ENCODE measurements around the gene IL10RB.
"Not testable (repeated sequence)": the region's sequence is repeated elsewhere in the genome, so short reads cannot be mapped to it uniquely, and the experiment has no call there.

Gene IL10RB

DNA sequence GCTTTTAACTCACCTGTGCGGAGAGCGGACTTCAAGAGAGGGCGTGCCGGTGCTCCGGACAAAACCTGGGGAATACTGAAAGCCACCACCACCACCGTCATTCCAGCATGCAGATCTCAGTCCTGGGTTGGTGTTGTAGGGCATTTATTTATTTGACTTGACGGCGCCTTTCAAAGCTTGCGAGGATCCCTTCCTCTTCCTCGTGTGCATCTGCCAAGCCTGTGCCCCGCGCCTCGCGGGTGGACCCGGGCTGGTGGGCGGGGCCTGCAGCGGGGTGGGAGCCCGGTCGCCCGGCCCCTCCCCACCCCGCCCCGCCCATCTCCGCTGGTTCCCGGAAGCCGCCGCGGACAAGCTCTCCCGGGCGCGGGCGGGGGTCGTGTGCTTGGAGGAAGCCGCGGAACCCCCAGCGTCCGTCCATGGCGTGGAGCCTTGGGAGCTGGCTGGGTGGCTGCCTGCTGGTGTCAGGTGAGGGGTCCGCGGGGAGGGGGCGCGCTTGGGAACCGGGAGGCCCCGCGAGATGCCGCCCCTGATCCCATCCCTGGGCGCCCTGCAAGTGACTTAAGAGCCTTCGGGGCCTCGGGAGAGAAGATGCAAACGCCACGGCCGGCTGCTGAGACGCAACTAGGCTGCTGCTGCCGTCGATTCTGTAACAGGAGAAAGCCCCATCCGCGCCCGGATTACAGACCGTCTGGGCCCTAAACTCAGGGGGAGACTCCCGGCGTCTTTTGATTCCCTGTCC is at the start of gene IL10RB:
Gene IL10RB (plus strand): TSS at position 318 of the 739 bp plus-strand sequence. CDS start 99 bp downstream, at position 417.
- peak; percentile 70 for DNase-seq

DNA sequence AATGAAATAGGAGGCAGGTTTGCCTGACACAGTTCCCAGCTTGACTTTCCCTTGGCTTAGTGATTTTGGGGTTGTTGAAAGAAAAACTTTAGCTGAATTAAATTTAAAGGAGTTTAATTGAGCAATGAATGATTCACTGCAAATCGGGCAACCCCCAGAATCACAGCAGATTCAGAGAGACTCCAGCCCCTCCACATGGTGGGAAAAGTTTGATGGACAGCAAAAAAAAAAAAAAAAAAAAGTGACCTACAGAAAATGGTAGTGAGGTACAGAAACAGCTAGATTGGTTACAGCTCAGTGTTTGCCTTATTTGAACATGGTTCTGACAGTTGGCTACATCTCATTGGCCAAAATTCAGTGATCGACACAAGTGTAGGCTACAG is 49.0 kb upstream of the IL10RB start:
- no peak for DNase-seq

DNA sequence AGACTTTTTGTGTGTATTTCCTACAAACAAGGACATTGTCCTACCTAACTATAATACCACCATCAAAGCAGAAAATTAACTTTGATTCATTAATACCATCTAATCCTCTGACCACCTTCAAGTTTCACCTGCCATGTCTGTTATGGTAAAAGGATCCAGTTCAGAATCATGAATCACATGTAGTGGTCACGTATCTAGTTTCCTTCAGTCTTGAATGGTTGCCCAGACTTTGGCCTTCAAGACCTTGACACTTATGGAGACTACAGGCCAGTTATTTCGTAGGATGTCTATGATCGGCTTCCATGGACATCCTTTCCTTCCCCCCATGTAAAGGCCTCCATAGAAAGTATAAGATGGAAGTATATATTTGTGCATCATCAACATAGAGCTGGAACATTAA is 46.9 kb upstream of the IL10RB start:
- no peak for DNase-seq

DNA sequence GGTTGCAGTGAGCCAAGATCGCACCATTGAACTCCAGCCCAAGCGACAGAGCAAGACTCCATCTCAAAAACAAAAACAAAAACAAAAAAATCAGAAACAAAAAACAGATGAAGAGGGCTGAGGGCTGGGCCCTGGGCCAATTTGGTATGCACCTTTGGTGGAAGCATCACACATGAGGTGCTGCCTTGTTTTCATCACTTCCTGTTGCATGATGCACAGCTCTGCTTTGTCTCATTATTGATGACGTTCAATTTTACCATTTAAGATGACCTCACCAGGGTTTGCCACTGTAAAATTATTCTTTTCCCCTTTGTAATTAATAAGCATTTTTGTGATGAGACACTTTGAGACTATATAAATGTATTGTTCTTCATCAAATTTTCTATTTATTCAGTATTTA is 46.2 kb upstream of the IL10RB start:
- DNase-seq = no peak

DNA sequence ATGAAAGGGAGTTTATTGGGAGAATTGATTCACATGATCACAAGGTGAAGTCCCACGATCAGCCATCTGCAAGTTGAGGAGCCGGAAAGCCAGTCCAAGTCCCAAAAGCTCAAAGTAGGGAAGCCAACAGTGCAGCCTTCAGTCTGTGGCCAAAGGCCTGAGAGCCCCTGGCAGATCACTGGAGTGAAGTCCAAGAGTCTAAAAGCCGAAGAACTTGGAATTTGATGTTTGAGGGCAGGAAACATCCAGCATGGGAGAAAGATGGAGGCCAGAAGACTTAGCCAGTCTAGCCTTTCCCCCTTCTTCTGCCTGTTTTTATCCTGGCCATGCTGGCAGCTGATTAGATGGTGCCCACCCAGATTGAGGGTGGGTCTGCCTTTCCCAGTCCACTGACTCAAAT is 40.8 kb upstream of the IL10RB start:
- DNase-seq = not testable (repeated sequence)

DNA sequence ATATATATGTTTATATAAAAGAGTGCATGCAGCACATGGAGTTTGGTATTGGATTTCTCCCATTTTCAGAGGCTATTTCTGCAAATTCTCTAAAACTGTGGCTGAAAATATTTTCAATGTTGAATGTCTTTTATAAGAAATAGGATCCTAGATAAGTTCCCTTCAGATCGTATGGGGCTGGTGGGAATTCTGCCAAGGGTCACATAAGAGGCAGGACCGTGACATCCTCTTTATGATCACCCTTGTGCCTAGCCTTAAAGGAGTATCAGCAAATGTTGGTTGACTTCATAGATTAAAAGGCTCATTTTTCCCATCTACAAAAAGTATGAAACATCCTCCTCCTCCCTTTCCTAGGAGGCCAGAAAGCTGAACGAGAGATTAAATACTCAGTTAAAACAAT is 37.7 kb upstream of the IL10RB start:
- no peak for DNase-seq

DNA sequence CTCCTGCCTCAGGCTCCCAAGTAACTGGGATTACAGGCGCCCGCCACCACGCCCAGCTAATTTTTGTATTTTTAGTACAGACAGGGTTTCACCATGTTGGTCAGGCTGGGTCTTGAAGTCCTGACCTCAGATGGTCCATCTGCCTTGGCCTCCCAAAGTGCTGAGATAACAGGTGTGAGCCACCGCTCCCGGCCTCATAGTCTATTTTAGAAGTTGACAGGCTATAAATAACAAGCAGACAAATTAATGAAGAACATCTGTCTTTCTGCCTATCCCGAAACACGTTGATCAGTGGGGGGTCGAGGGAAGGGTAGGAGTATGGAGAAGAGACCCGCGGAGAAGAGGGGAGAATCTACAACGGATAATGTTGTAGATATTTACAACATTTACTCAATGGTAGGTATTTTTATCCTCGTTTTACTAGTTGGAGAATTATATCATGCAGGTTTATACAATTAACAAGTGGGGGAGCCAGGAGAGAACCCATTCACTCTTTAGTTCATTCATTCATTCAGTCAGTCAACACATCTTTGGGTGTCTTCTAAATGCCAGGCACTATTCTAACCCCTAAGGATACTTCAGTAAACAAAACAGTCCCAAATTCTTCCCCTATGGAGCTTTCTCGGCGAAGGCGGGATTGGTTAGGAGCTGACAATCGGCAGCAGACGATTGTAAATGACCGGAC is 36.9 kb upstream of the IL10RB start:
- DNase-seq = no peak

DNA sequence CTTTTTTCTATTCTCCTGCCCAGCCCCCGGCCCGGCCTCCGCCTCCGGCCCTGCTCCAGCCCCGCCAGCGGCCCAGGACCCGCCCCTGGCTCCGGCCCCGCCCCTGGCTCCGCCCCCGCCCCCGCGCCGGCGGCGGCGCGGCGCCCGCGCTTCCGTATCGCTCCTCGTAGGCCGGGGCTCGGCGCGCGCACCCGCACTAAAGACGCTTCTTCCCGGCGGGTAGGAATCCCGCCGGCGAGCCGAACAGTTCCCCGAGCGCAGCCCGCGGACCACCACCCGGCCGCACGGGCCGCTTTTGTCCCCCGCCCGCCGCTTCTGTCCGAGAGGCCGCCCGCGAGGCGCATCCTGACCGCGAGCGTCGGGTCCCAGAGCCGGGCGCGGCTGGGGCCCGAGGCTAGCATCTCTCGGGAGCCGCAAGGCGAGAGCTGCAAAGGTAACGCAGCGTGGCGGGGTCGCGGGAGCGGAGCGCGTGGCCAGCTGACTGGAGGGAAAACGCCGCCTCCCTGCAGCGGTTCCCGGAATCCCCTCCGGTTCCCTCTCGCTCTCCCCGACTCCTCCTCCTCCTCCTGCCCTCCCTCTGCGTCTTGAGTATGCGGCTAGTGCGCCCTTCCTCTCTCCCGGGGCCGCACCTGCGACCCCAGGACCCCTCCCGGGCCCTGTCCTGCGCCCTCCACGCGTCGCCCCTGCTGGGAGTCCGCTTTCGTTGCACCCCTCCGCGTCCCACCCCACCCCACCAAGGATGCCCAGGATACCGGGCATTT is 36.2 kb upstream of the IL10RB start, which contains the start of gene IFNAR2:
Gene IFNAR2 (plus strand): TSS at position 155 of the 761 bp plus-strand sequence. CDS start 11,985 bp downstream, outside the sequence.
- DNase-seq = peak; percentile 39

DNA sequence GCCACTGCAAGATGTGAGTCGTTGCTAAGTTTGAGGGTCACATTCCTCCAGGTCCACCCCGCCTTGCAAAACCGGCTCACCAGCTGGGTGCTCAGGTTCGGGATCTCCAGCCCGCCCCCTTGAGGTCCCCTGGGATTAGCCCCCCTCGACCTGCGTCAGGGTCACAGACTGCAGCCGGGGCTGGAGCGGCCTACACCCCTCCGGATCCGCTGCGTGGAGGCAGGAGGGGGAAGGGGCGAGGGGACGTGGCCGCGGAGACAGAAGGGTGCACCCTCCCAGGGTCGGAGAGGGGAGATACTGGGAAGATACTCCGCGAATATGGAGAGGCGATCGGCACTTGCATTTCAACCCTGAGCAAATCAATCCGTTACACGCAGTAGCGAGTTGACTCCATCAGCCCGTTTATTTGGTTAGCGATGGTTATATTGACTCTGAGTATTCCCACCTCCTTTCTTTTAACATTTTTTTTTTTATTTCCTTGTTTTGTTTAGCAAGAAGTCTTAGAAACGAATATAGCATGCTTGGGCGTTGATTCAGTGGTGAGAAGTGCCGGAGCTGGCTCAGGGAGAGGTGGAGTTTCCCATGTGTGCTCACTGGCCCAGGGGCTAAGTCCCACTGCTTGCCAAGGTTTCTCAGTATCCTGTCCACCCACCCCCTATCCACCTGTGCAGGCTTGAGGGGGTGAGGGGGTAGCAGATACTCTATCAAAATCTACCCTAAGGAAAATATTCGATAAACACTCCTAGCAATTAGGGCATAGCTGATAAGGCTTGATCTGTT is 35.4 kb upstream of the IL10RB start:
- DNase-seq = no peak

DNA sequence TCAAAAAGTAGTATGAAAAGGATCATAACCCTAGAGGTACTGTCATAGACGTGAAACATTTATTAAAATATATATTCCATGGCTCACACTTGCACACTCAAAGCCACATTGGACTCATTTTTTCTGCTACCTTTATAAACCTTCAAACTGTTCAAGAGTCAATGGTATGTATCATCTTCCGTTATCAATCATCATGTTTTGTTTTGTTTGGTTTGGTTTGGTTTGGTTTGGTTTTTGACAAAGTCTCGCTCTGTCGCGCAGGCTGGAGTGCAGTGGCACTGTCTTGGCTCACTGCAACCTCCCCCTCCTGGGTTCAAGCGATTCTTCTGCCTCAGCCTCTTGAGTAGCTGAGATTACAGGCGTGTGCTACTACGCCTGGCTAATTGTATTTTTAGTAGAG is 34.6 kb upstream of the IL10RB start:
- no peak for DNase-seq

DNA sequence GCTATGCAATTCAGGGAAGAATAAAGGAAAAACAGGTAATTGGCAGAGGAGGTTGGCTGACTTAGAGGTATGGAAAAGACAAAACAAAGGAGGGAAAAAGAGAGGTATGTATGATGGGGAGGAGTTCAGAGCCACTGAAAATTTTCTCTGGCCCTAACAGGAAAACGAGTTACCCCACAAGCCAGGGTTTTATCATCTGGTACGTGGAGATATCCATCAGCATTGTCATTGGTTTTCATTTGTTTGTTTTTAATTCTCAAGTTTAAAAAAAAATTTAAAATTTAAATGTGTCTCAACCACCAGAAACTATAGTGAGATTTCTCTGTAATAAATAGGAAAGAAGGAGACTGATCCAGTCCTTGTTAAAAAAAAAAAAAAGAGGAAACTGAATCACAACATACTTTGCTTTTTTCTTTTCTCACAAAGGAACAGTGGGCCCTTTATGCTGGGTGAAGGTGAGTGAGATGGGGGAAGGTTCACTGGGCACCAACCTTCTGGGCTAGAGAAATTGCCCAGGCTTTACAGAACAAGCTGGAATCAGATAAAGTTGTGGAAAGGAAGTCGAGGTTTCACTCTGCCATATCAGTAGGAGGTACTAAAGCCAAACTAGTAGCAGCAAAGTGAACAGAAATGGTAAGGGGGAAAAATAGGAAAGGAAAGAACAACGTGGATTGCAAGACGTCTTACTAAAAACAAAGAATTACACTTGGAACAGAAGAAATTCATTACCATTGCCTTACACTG is 33.7 kb upstream of the IL10RB start:
- no peak for DNase-seq

DNA sequence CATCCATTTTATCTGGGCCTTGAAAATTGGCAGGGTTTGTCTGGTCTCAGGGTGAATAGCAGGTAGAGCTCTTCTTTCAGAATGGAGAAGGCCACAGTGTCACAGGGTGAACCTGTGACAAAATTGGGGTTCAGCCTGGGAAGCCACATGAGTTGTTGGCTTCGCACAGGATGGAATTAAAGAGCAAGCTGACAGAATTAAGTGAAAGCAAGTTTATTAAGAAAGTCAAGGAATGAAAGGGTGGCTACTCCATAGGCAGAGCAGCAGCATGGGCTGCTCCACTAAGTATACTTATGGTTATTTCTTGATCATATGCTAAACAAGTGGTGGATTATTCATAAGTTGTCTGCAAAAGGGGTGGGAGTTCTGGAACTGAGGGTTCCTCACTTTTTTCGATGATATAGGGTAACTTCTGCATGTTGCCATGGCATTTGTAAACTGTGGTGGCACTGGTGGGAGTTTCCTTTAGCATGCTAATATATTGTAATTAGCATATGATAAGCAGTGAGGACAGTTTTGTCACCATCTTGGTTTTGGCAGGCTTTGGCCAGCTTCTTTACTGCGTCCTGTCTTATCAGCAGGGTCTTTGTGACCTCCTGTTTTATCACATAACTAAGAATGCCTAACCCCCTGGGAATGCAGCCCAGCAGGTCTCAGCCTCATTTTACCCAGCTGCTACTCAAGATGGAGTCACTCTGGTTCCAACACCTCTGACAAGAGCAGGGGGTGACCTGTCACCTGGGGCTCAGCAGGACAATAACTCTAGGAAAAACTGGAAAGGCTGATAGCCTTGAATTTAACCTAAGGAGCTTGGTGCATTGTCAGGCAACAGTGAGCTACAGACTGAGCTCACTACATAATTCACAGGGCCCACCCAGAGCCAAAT is 31.3 kb upstream of the IL10RB start:
- DNase-seq = no peak

DNA sequence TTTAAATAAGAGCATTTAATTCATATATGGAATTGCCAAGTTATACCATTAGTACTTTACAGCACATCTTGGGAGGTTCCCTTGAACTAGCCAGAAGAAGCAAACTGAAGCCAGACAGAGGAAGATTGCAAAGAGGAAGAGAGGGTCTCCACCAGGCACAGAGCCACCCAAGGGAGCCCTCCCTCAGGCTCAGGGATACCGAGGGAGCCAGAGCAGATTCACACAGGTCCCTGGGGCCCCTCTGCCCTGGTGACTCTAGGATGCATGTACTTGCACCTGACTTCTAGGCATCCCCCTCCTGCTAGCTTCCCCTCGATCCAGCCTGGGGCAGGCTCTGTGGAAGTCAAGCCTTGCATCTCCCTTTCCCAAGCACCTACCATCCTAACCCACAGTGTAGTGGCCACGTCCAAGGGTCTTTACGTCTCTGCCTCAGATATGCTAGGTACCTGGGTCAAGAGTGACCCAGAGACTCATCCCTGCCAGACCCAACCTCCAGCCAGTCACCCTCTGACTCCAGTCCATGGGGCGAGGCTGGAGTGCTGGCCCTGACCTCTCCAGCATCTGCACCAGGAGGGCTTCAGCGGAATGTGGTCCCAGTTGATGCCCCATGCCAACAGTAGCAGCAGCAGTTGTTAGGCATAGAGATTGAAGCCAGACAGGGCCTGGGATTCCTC is 30.0 kb upstream of the IL10RB start:
- DNase-seq = no peak

DNA sequence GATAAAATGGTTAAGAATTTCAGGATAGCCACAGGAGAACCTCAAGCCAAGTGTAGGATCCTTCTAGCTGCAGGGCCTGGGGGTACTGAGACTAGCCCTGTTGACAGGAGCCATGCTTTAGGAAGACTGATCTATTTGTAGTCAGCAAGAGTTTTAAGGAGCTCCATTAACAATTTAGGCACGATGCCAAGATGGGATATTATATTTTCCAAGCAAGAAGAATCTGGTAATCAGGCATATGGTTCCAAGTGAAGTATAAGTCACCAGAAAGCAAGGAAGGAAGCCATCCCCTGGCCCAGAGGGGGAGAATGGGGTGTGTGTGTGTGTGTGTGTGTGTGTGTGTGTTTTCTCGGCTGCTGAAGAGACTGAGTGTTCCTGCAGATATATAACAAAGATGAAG is 29.4 kb upstream of the IL10RB start:
- DNase-seq = no peak

DNA sequence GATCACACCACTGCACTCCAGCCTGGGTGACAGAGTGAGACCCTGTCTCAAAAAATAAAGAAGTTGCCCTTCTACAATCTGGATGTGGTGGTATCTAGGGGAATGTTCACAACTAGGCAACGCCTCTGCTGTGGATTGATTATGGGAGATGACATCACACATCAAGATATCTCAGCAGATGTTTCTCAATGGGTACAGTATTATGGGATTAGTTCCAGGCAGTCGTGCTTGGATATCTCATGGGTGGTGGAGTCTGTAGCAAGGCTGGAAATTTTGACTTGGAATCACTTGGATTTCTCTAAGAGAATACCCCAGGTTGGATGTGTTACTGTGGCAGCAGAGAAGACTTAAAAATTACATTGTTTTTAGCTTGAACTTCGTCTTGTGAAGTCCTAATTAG is 28.7 kb upstream of the IL10RB start:
- no peak for DNase-seq

DNA sequence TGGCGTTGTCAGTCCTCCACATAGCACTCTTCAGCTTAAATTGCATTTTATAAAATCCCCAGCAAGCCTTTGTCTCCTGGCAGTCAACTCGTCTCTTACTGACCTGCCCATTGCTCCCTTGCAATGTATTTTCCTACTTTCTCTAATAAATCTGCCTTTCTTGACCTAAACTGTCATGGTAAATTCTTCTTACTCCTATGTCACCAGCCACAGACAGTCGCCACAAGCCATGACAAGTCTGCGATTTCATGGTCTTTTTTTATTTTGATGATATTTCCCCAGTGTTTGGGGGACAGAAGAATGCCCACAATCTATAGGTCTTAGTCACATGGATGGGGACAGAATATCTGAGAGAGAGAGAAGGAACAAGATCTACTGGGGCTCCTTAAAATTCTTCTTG is 28.0 kb upstream of the IL10RB start:
- DNase-seq = no peak

DNA sequence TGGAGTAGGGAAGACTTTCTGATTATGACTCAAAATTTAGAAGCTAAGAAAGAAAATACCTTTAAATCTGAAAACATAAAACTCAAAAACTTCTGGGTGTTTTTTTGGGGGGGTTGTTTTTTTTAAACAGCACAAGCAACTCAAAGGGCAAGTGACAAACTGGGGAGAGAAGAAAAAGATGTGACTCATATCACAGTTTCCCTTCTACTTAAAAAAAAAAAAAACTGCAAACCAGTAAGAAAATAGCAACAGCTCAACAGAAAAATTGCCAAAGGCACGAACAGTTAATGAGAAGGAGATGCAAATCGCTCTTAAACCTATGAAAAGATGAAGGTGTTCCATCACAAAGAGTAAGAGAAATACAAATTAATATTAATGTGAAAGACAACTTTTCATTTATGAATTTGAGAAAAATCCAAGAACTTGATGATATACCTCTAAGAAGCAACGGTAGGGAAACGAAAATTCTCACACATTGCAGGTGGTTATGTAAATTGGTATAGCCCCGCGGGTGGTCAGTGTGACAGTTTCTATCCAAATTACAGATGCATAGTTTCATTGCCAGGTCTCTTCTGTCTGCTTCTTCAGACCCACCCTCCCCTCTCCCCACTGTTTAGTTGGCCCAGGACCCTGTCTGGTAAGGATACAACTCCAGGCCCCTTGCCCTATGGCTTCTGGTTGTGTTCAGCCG is 27.5 kb upstream of the IL10RB start:
- DNase-seq = no peak

DNA sequence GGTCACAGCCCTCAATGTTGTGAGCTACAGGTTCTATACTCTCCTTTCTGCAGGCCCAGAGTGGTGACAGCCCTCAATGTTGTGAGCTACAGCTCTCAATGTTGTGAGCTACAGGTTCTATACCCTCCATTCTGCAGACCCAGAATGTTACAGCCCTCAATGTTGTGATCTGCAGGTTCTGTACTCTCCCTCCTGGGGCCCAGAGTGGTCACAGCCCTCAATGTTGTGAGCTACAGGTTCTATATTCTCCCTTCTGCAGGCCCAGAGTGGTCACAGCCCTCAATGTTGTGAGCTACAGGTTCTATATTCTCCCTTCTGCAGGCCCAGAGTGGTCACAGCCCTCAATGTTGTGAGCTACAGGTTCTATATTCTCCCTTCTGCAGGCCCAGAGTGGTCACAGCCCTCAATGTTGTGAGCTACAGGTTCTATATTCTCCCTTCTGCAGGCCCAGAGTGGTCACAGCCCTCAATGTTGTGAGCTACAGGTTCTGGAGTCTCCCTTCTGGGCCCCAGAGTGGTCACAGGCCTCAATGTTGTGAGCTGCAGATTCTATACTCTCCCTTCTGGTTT is 26.5 kb upstream of the IL10RB start:
- DNase-seq = not testable (repeated sequence)

DNA sequence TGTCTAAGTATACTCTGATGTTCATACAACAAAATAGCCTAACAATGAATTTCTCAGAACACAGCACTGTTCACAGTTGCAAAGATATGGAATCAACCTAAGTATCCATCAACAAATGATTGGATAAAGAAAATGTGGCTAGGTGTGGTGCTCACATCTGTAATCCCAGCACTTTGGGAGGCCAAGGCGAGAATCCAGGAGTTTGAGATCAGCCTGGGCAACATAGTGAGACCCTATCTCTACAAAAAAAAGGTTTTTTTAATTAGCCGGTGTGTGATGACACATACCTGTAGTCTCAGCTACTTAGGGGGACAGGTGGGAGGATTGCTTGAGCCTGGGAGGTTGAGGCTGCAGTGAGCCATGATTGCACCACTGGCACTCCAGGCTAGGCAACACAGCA is 25.8 kb upstream of the IL10RB start:
- DNase-seq = no peak

DNA sequence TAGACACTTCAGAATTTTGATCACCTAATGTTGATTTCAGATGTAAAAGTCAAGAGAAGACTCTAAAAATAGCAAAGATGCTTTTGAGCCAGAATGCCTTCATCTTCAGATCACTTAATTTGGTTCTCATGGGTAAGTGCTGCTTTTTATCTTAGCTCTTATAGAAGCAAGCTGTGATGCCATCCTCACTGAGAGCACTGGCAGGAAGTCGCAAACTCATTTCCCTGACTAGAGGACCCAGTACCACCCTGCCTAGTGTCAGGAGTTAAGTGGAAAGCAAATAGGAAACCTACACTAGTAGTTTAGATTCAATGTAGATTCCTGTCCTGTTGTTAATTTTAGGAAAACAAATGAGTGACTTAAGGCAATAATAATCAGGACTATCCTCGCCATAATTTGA is 24.3 kb upstream of the IL10RB start:
- DNase-seq = no peak

All from NCI-H1436 (cell line).